Measurements from ENCODE around the gene TINAG.

The TINAG gene

GRCh38 chr6:54361734-54362133, 53.5 kb downstream of the TINAG start:
- no peaks in the 10 kb centered on the region for H3K79me2 ChIP-seq (ENCODE audit: control insufficient read depth, low read length)
- no peaks in the 10 kb centered on the region for H3K9me2 ChIP-seq (replicated peaks; ENCODE audit: control insufficient read depth, low read length)
- TF ChIP-seq CTCF (IDR thresholded peaks at IDR 0.05; ENCODE audit: low read depth, low read length, poor library complexity, severe bottlenecking) (no peak), EZH2phosphoT487 (IDR thresholded peaks at IDR 0.05; ENCODE audit: borderline replicate concordance, low read length) (no peak)
- no peaks in the 10 kb centered on the region for H3K9me3 ChIP-seq (ENCODE audit: control insufficient read depth, insufficient read depth, low read length)
- H3K27ac ChIP-seq (ENCODE audit: low read depth, low read length), result no peak overlapping the region
- no peaks in the 10 kb centered on the region for H3K27me3 ChIP-seq (ENCODE audit: control insufficient read depth, low read length)
- H3K4me1 ChIP-seq (ENCODE audit: control insufficient read depth, low read length), result no peaks in the 10 kb centered on the region
- H4K20me1 ChIP-seq (ENCODE audit: control insufficient read depth, insufficient read depth, low read depth, low read length), result no peaks in the 10 kb centered on the region
- H3K36me3 ChIP-seq (ENCODE audit: control insufficient read depth, low read length), result no peaks in the 10 kb centered on the region
- H3F3A ChIP-seq (ENCODE audit: control insufficient read depth, insufficient read depth), result no peaks in the 10 kb centered on the region
- no peak overlapping the region for H3K4me2 ChIP-seq (ENCODE audit: low read length)
- H3K4me3 ChIP-seq (ENCODE audit: low read length), result no peak overlapping the region

GRCh38 chr6:54366667-54367327, 58.6 kb downstream of the TINAG start:
- no peaks in the 10 kb centered on the region for H3K4me1 ChIP-seq (ENCODE audit: control insufficient read depth, low read length)
- H3K9me3 ChIP-seq (ENCODE audit: control insufficient read depth, insufficient read depth, low read length), result no peaks in the 10 kb centered on the region
- no peaks in the 10 kb centered on the region for H3K27me3 ChIP-seq (ENCODE audit: control insufficient read depth, low read length)
- H3K79me2 ChIP-seq (ENCODE audit: control insufficient read depth, low read length), result no peaks in the 10 kb centered on the region
- no peak overlapping the region for H3K4me3 ChIP-seq (ENCODE audit: low read length)
- H3F3A ChIP-seq (ENCODE audit: control insufficient read depth, insufficient read depth), result no peaks in the 10 kb centered on the region
- H3K36me3 ChIP-seq (ENCODE audit: control insufficient read depth, low read length), result no peaks in the 10 kb centered on the region
- no peak overlapping the region for H3K27ac ChIP-seq (ENCODE audit: low read depth, low read length)
- no peaks in the 10 kb centered on the region for H3K9me2 ChIP-seq (replicated peaks; ENCODE audit: control insufficient read depth, low read length)
- no peaks in the 10 kb centered on the region for H4K20me1 ChIP-seq (ENCODE audit: control insufficient read depth, insufficient read depth, low read depth, low read length)
- H3K4me2 ChIP-seq (ENCODE audit: low read length), result no peak overlapping the region
- TF ChIP-seq CTCF (IDR thresholded peaks at IDR 0.05; ENCODE audit: low read depth, low read length, poor library complexity, severe bottlenecking), result no peak
- TF ChIP-seq EZH2phosphoT487 (IDR thresholded peaks at IDR 0.05; ENCODE audit: borderline replicate concordance, low read length), result no peak

GRCh38 chr6:54377776-54378175, 69.5 kb downstream of the TINAG start:
- Histone ChIP-seq H3K27ac (ENCODE audit: low read depth, low read length) (no peak overlapping the region), H3K27me3 (ENCODE audit: control insufficient read depth, low read length) (no peaks in the 10 kb centered on the region), H3K4me3 (ENCODE audit: low read length) (no peak overlapping the region), H3K4me2 (ENCODE audit: low read length) (no peak overlapping the region), H3F3A (ENCODE audit: control insufficient read depth, insufficient read depth) (no peaks in the 10 kb centered on the region), H3K79me2 (ENCODE audit: control insufficient read depth, low read length) (no peaks in the 10 kb centered on the region), H3K9me2 (replicated peaks; ENCODE audit: control insufficient read depth, low read length) (no peaks in the 10 kb centered on the region), H3K4me1 (ENCODE audit: control insufficient read depth, low read length) (no peaks in the 10 kb centered on the region), H3K36me3 (ENCODE audit: control insufficient read depth, low read length) (no peaks in the 10 kb centered on the region), H3K9me3 (ENCODE audit: control insufficient read depth, insufficient read depth, low read length) (no peaks in the 10 kb centered on the region), H4K20me1 (ENCODE audit: control insufficient read depth, insufficient read depth, low read depth, low read length) (no peaks in the 10 kb centered on the region)
- TF ChIP-seq EZH2phosphoT487 (IDR thresholded peaks at IDR 0.05; ENCODE audit: borderline replicate concordance, low read length), result no peak
- no peak for TF ChIP-seq CTCF (IDR thresholded peaks at IDR 0.05; ENCODE audit: low read depth, low read length, poor library complexity, severe bottlenecking)

All from DOHH2 (cell line).